Stimulated activated CD8-positive, alpha-beta memory T cell treated with anti-CD3 and anti-CD28 coated beads, Interleukin-15, amount 100 ng/mL, for 48 hours (primary cell): ENCODE measurements around the gene ZFAND6.
A peak's percentile ranks its signal among the peaks of the same experiment; 100 is the strongest.
"Not testable (repeated sequence)": the region's sequence is repeated elsewhere in the genome, so short reads cannot be mapped to it uniquely, and the experiment has no call there.

Experiments used
- DNase-seq, 2 donors: peaks; one replicate each; pipeline ENCODE4 v3.0.0-alpha.2; 2020; ENCODE audit warnings: low read depth in 2 of 2

The ZFAND6 gene

DNA sequence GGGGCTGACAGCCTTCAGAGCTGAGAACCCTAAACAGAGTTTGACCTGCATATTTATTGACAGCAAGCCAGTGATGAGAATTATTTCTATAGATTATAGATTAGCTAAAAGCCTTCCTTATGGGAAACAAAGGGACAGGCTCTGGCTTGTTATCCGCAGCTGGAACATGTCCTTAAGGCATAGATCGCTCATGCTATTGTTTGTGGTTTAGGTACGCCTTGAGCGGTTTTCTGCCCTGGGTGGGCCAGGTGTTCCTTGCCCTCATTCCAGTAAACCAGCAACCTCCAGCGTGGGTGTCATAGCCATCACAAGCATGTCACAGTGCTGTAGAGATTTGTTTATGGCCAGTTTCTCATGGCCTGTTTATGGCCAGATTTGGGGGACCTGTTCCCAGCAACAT lies 83.2 kb downstream of the ZFAND6 start:
- DNase-seq = no peak

DNA sequence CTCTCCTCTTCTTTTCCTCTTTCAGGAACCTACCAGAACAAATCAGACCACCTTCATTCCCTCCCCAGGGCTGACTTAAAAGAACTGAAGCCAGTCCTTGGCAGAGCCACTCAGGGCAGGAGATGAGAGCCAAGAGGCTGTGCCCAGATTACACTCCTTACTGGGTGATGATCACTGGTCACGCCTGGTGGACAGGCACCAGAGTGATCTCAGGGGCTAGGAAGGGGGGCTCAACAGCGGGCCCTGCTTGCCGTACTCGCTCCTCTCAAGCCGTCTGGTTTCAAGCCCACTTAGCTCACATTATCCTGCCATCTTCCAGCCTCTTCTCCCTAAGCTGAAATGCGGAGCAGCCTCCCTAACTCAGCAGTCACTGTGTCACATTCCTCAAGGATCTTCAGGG lies 91.7 kb downstream of the ZFAND6 start:
- no peak for DNase-seq

DNA sequence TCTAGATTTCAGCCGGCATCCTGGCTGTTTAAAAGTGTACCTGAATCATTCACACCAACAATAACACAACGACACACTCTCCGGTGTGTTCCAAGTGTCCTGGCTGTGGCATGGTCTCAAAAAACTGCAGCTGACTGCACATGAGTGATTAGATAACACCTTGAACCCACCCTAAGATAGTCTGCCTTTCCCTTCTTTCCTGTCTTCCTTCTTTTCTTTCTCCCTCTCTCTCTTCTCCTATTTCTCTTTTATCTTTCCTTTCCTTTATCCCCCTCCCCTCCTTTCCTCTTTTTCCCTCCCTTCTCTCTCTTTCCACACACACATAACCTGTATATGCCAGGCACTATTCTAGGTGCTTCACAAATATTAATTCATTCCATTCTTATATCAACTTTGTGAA lies 92.1 kb downstream of the ZFAND6 start:
- DNase-seq = no peak

DNA sequence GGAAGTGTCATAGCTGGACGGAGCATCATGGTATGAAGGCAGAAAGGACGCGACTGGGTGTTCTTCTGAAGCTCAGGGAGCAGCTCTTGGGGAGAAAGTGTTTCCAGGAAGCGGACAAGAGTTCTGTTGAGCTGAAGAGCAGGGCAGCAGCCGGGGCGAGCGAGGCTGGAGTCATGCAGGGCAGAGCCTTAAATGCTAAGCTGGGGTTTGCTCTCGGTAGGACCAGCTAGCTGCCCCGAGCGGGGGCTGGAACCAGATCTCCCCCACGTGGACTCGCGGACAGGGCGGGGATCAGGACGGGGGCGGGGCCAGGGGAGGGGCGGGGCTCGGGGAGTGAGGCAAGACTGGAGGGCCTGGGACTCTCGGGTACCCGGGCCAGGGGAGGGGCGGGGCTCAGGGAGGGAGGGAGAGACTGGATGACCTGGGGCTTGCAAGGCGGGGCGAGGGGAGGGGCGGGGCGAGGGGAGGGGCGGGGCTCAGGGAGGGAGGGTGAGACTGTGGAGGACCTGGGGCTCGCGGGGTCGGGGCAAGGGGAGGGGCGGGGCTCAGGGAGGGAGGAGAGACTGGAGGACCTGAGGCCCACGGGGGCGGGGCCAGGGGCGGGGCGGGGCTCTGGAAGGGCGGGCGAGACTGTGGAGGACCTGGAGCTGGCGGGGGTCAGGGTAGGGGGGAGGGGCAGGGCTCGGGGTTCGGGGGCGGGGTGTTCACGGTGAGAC lies 92.9 kb downstream of the ZFAND6 start:
- DNase-seq = peak; percentile 89

DNA sequence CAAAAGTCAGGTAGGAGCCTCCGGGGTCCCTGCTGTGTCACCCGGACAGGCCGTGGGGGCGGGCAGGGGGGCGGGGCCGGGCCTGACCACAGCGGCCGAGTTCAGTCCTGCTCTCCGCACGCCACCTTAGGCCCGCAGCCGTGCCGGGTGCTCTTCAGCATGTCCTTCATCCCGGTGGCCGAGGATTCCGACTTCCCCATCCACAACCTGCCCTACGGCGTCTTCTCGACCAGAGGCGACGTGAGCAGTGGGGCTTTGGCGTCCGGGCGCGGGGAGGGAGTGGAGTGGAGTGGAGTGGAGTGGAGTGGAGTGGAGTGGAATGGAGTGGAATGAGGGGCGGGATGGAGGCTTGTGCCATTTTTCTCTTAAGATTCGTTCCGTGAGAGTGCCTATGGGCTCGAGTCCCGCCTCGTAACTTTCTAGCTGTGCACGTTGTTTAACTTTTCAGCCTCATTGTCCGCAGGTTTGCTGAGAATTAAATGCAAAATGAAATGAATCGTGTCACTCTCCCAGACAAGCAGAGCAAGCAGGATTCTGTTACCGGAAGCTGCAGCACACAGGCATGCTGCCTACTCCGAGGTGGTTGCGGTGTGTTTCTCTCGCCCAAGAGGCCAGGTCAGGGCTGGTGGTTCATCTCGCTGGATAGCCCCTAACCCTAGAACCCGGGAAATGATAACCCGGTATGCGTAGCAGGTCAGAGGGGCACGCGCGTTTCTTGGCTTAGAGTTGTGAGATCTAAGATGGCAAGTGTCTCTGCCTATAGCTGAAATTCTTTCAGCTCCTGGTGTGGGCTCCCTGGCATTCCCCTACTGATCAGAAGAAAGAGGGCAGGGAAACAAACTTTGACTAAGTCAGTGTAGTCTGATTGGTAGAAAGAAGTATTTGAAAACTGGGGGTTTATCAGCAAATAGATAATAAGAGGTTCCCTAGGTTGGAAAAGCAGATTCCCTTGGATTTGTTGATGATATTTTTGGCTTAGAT lies 93.7 kb downstream of the ZFAND6 start, which contains the start of gene FAH:
Gene FAH, plus strand, starts transcription at position 104 of the 981 bp plus-strand sequence. Its CDS starts 56 bp downstream, at position 160.
- peak; percentile 17 to 25 for DNase-seq

DNA sequence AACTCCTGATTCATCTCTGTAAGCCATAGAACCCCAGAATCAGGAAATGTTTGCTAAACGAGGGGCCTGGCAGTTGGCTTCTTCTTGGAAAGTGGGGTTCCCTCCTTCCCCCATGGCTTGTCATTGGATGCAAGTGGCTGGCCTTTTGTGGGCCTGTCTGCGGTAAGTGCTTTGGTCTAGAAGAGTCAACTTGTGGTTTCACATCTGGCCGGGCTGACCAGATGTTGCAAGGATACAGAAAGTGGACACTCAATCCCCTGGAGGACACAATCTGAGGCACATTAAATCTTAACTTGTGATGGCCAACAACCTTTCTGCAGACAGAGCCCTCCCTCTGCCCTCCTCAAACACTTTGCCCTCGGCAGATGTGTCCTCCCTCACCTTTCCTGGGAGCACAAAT lies 94.4 kb downstream of the ZFAND6 start:
- DNase-seq = no peak

DNA sequence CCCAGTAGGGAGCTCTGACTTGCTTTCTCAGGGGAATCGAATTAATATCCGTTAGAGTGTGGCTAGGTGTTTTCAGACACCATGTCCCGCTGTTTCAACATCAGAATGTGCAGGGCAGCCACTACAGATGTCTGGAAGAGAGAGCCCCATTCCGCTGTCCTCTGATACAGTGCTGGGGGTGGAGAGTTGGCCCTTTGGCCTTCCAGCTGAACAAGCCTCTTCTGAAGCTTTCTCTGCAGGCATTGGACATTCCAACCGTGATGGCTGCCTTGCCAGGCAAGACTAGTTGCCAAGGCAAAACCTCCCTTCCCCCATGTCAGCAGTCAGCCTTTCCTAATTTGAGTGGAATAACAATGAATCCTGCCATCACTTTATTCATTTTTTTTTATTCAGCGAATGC lies 94.9 kb downstream of the ZFAND6 start:
- DNase-seq = no peak

DNA sequence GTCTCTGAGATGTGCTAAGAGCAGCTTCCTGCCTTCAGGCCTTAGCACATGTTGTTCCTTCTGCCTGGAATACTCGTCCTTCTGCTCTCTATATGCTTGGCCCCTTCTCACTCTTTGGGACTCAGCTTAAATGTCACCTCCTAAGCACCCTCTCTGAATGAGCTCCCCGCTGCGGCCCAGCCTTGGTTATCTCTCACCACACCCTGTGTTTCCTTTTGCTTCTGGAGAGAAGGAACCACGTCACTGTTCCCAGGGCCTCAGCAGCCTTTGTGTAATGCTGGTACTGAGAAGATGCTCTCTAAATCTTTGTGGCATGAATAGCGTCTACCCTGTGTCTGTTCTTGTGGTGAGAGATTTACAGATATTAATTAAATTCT lies 95.5 kb downstream of the ZFAND6 start:
- DNase-seq = no peak

DNA sequence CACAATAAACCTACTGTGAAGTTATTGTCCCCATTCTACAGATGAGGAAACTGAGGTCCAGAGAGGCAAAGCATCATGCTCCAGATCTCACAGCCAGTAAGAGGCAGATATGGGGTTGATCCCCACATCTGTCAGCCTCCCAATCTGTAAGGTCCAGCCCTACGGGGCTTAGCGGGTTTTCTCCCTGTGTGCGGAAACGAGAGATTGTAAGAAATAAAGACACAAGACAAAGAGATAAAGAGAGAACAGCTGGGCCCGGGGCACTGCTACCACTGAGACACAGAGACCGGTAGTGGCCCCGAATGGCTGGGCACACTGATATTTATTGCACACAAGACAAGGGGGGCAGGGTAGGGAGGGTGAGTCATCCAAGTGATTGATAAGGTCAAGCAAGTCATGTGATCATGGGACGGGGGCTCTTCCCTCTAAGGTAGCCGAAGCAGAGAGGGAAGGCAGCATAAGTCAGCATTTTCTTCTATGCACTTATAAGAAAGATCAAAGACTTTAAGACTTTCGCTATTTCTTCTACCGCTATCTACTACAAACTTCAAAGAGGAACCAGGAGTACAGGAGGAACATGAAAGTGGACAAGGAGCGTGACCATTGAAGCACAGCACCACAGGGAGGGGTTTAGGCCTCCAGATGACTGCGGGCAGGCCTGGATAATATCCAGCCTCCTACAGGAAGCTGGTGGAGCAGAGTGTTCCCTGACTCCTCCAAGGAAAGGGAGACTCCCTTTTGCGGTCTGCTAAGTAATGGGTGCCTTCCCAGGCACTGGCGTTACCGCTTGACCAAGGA lies 96.1 kb downstream of the ZFAND6 start:
- not testable (repeated sequence) for DNase-seq

DNA sequence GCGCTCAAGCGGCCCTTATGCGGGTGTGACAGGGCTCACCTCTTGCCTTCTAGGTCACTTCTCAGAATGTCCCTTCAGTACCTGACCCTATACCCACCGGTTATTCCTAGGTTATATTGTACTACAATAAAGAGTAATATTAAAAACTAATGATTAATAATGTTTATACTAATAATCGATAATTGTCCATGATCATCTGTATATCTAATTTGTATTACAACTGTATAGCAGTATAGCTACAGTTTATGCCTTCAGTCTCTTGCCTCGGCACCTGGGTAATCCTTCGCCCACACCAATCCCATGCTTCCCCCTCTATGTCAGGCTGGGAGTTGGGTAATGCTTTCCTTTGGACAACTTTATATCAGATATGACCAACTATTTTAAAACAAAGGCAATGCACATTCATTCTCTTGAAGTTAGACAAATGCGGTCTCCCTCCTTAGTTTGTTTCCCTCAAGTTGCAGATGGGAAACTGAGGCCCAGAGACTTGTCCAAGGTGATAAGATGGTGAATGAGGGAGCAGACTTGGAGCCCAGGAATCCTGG lies 96.8 kb downstream of the ZFAND6 start:
- DNase-seq = no peak

DNA sequence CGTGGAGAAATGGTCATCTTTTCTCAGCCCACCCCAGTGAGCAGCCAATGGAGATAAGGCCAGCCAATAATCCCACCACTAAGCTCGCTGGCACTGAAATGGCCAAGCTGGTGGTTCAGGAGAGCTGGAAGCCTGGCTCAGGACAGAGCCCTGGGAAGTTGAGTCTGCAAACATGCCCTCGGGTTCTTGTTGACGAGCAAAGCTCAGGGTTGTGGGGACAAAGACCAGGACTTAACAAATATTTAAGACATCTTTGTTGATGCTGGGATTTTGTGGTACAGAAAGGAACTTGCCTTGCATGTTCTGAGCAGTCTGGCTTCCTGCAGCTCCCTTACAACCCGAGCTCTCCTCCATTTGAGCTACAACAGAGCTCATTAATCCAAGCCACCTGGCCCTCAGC lies 97.7 kb downstream of the ZFAND6 start:
- DNase-seq = no peak

DNA sequence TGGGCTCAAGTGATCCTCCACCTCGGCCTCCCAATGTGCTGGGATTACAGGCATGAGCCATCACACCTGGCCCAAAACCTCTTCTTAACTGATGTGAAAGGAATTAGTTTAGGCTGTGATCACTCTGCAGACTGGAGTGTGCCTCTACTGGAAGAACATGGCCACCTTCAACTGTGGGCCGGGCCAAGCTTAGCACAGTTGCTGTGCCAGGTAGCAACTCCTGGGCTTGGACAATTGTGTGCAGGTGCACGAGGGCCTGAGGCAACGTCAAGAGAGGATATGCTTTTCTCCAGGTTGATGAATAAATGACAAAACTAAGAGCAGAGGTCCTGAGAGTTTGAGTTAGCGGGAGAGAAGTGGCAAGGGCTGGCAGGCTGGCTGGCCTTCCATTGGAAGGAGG lies 99.8 kb downstream of the ZFAND6 start:
- DNase-seq = no peak

DNA sequence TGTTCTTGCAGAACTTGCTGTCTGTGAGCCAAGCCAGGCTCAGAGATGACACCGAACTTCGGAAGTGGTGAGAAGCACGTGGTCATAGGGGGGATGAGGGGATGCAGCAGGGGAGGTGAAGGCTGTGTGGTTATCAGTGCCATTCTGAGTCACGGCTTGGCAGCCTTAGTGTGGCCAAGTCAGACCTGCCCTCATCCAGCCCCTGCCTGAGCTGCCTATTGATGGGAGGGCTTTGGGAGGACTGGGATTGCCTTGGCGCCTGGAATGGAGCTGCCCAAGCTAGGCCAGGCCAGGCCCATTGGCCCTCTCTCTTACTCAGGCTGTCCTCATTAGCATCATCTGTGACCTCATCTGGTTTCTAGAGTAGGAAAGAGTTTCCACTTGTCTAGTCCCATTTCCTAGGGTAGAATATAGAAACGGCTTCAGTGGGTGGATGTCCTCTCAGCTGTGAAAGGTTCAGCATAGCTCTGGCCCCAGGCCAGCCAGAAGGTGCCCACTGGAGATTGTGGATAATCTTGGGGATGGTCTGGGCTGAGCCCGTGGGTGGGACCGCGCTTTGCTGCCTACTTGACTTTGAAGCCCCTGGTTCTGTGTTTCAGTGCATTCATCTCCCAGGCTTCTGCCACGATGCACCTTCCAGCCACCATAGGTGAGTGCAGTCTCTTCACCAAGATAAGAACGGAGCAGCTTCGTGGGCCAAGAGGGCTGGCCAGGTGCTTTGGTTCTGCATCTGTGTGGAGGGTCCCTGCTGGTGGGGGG lies 100.5 kb downstream of the ZFAND6 start:
- DNase-seq = peak in 1 of 2 donors; percentile 12

DNA sequence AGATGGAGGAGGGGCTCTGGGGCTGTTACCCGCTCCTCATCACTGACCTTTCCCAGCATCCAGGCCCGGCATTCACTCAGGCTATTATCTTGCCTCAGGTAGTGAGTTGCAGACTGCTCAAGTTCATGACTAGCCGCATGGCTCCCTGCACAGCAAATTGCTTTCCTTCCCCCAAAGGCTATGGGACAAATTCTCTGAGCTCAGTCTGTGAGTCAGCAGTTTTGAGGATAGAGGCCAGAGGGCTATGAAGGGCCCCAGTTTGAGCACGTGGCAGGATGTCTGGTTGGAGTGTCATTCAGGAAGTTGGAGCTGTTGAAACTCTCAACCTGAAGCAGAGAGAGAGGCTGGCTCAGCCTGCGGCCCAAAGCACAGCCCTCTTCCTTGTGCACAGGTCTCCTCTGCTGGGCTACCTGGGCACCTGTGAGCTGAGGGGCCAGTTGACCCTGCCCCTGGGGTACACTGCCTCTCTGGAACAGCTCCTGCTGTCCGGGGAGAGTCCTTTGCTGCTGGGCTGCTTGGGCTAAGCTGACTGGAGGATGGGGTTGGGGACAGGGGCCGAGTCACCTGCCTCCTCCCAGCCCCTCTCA lies 101.2 kb downstream of the ZFAND6 start:
- DNase-seq = peak; percentile 17 to 28

DNA sequence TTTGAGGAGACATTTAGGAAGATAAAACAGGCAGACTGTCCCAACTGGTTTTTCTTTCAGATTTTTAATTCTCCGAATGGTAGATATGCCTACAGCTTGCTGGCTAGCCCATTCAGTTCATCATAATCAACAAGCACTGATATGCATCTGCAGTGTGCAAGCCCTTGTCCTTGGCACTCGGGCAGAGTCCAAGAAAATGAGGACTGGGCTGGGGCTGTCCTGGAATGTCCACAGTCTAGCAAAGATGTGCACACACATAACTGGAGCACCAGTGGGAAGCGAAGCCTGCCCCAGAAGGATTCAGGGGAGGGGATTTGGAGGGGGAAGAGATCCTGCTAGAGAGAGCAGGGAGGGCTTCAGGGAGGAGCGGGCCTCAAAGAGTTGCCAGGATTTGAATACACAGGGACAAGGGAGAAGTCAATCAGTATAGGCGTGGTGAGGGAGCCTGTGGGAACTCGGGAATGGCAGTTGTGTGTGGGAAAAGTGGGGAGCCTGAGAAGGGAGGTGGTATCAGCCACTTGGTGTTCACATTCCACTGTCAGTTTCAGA lies 102.1 kb downstream of the ZFAND6 start:
- no peak for DNase-seq

DNA sequence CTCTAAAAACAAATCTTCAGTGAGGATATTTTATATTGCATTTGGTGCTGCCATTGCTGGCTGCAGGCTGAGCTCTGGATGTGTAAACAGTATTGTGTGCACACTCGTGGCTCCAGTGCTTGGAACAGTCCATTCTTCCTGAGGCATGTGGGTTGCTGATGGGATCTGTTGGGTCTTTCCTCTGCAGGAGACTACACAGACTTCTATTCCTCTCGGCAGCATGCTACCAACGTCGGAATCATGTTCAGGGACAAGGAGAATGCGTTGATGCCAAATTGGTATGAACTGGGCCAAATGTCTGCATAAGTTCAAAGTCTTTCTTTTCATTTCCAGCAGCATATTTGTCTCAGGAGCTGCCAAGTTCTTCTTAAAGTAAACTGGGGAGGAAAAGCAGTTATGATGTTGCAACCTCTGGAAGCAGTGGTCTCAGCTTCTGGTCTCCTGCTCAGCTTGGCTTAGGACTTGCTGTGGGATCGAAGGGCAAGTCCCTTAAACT lies 102.6 kb downstream of the ZFAND6 start:
- DNase-seq = no peak

DNA sequence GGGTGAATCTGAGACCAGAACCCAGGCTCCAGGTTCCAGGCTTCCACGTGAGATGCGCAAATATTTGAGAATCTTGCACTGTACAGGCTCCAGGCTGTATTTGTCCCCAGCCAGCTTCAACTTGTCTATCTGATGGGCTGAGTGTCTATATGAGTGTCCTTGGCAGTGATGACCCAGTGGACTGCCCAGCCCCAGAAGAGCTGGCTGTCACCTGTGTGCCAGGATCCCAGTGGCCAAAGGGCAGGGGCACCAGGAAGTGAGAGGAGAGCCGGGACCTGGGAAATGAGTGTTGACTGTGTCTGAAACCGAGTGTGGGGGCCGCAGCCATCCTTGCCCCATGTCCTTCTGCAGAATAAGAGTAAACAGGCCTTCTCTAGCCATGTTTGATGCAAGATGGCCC lies 103.7 kb downstream of the ZFAND6 start:
- DNase-seq = no peak

DNA sequence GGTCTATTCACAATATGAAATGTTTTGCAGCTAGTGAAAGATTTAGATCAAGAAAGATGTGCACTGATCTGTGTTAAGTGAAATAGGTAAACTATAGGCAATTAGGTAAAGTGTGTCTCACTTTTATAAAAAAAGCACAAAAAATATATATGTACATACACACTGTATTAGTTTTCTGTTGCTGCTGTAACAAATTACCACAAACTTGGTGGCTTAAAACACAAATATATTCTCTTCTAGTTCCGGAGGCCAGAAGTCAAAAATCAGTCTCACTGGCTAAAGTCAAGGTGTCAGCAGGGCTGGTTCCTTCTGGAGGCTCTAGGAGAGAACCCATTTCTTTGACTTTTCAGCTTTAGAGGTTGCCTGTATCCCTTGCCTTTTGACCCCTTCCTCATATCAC lies 104.4 kb downstream of the ZFAND6 start:
- no peak for DNase-seq

DNA sequence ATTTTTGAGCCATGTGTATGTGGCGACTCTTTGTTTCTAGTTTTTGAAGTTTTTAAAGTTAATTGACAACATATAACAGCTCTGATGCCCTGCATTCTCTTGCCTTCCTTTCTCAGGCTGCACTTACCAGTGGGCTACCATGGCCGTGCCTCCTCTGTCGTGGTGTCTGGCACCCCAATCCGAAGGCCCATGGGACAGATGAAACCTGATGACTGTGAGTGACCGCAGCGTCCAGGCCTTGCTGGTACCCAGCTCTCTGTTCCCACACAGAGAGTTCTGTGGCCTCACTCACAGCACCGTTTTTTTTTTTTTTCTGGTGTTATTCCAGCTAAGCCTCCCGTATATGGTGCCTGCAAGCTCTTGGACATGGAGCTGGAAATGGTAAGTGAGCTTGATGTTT lies 108.5 kb downstream of the ZFAND6 start:
- DNase-seq = no peak

DNA sequence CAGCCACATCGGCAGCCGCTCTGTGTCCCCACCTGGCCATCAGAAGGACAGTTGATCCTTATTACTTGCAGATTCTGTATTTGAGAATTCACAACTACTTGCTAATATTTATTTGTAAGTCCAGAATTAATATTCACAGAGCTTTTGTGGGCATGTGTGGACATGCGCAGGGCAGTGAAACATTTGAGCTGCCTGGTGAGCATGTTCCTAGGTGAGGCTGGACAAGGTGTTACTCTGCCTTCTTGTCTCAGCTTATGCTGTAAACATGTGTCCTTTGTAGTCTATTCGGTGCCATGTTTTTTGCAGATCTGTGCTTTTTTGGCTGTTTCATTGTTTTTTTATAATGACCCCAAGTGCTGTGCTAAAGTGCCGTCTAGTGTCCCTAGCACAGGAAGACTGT lies 108.9 kb downstream of the ZFAND6 start:
- no peak for DNase-seq
